Measurements from ENCODE around the gene RRP8.

The RRP8 gene

DNA sequence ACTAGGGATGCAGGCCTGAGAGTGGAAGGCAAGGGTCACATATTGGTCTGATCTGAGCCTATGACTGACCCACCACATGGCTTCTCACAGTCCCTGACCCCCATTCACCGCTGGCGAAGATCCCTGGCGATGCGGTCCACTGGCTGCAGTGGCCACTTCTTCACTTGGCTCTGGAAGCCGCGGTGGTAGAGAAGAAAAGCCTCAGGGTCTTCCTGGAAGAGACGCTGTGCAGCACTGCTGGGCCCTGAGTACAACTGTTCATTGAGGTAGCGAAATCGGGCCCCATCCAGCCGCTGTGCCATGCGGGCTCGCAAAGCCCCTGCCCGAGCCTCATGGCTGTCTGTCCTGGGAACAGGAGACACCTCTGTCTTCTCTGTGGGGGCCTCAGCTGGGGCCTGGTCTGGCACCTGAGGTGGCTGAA, 2.4 kb downstream of the RRP8 start:
- no peak for DNase-seq (ENCODE audit: low read depth in 2 of 2)

GRCh38 chr11:6599881-6600390, 3.5 kb downstream of the RRP8 start:
- no peak for DNase-seq (ENCODE audit: low read depth in 2 of 2)

DNA sequence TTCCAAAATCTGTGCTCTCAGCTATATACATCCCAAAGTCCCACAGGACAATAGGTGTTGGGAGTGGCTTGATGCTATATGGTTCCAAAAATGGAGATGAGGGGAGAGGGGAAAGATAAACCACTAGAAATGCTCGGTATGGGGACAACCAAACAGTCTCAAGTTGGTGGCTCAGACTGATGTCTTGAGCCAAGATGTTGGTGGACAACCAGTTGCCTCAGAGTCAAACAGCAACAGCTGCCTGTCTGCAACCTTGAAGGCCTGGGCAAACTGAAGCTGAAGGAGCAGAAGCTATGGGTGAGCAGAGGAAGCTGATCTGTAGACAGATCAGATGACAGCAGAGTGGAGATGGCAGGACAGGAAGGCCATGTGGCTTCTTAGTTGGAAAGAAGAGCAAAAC, 4.0 kb downstream of the RRP8 start:
- DNase-seq (ENCODE audit: low read depth in 2 of 2), result no peak

DNA sequence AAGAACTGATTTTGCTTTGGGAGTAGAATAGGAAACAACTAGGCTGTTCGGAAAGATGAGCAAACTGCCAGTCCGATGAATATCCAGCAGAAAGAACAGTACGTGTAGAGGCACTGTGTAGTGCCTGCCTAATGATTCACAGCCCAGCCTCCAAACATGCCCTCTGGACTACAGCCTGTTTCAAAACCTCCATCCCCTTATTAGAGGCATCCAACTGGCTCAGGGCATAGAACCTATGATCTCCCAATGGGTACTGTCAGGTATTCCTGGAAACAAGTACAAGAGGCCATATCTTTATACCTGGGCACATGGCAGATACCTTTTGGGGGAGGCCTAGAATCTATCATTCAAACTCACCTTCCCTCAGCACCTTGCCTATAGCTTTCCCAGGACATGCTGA, 4.9 kb downstream of the RRP8 start:
- DNase-seq (ENCODE audit: low read depth in 2 of 2), result no peak

- no peak for DNase-seq (ENCODE audit: low read depth in 2 of 2)
These were observed 7.1 kb downstream of the RRP8 start for GRCh38 chr11:6596239-6596877.

GRCh38 chr11:6594142-6594768, 9.2 kb downstream of the RRP8 start:
- no peak for DNase-seq (ENCODE audit: low read depth in 2 of 2)

DNA sequence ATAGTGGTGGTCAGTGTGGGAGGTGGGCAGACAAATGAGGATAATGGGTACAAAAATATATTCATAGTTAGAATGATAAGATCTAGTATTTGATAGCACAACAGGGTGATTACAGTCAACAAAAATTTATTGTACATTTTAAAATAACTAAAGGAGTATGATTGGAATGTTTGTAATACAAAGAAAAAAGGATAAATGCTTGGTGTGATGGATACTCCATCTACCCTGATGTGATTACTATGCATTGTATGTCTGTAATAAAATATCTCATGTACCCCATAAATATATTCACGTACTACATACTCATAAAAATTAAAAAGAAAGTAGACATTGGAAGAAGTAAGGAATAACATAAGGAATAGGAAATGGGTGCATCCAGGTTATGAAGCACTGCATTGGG, 15.4 kb downstream of the RRP8 start:
- DNase-seq (ENCODE audit: low read depth in 2 of 2), result no peak

DNA sequence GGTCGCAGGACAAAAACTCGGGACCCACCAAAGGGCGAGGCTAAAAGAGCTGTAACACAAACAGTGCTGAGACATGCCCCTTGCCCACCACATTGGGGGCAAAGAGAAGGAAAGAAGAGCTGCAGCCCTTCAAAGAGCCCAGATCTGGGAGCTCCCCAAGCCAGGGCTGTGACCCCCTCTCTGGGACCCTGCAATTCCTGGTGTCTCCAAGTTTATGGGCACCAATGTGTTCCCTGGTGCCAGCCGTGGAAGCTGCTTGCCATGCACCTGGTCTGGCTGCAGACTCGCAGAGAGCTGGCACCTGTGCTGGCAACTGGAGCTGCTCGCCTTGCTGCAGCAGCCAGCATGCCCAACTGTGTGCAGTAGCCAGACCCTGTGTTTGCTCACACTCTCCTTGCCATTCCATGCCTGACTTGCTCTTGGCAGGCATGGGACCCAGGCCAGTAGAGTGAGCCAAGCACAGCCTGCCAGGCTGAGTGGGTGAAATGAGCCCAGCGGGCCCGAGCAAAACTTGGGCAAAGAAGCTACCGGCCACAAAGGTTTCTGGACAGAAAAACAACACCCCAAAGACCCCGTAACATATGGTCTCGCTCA, 16.0 kb downstream of the RRP8 start:
- no peak for DNase-seq (ENCODE audit: low read depth in 2 of 2)

- DNase-seq (ENCODE audit: low read depth in 2 of 2), result no peak
These were observed 16.7 kb downstream of the RRP8 start for GRCh38 chr11:6586434-6587359.

DNA sequence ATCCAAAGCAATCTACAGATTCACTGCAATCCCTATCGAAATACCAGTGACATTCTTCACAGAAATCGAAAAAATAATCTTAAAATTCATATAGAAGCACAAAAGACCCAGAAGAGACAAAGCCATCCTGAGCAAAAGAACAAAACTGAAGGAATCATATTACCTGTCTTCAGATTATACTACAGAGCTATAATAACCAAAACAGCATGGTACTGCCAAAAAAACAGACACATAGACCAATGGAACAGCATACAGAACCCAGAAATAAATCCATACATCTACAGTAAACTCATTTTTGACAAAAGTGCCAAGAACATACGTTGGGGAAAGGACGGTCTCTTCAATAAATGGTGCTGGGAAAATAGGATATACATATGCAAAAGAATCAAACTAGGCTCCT, 18.9 kb downstream of the RRP8 start:
- no peak for DNase-seq (ENCODE audit: low read depth in 2 of 2)

GRCh38 chr11:6583584-6583983, 19.8 kb downstream of the RRP8 start:
- DNase-seq (ENCODE audit: low read depth in 2 of 2), result no peak

GRCh38 chr11:6579681-6580080, 23.7 kb downstream of the RRP8 start:
- no peak for DNase-seq (ENCODE audit: low read depth in 2 of 2)

DNA sequence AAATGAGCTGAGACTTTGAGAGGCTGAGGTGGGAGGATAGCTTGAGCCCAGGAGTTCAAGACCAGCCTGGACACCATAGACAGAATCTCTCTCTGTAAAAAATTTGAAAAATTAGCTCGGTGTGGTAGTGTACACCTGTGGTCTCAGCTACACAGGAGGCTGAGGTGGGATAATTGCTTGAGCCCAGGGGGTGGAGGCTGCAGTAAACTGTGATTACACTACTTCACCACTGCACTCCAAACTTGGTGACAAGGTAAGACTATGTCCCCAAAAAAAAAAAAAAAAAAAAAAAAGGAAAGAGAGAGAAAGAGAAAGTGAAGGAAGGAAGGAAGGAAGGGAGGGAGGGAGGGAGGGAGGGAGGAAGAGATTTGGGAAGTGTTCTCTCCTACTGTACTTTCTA, 25.3 kb downstream of the RRP8 start:
- no peak for DNase-seq (ENCODE audit: low read depth in 2 of 2)

DNA sequence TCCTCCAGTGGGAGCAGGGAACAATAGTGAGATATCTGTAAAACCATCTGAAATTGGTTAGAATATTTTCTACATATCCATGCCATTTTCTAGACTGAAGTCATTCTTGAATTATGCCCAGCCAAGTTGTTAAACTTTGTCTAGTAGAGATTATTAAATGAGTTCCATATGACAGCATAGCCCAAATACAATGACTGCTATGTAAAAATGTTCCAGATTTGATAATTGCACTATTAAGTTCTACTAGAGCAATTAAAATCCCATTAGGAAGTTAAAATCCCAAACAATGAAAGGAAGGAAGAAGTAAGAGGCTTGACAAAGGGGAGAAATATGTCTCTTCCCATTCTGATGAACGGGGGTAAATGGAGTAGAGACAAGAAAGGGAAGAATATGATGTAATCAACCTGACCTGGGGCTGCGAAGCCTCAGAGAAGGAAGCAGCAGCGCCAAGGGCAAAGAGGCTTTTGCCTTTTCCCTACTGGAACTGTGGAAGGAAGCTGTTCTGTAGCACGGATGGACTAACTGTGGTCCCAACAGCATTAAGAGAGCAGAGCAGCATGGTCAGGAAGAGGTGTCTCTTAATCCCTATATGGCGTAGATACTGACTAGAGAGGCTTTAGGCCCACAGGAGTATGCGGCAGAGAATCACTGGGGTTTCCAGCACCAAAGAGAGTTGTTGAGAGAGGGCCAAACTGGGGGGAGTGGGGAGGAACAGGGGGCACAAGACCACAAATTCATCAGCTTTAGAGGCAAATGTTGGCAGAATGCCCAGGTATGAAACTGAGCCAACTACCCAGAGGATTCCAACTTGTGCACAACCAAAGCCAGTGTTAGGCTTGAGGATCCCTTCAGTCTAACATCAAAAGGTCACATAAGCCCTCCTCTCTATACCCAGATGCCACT, 26.7 kb downstream of the RRP8 start:
- DNase-seq (ENCODE audit: low read depth in 2 of 2), result no peak

- no peak for DNase-seq (ENCODE audit: low read depth in 2 of 2)
These were observed 28.4 kb downstream of the RRP8 start for GRCh38 chr11:6574816-6575715.

DNA sequence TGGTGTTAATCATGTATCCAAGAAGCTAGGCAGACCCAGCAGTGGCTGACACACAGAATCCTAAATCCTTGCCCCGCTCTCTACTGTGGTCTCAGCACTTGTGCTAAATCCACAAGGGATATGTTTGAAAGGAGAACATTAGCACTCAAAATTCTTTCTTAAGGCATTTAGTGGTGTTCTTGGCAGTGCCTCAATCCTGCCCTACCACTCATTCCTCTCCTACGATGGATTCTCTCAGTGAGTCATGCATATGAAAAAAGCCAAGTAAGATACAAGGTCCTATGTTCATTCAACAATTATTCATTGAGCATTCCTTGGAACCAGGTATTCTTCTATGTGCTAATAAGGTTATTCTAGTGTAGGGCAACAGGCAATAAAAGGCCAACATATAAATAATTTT, 31.2 kb downstream of the RRP8 start:
- DNase-seq (ENCODE audit: low read depth in 2 of 2), result no peak

DNA sequence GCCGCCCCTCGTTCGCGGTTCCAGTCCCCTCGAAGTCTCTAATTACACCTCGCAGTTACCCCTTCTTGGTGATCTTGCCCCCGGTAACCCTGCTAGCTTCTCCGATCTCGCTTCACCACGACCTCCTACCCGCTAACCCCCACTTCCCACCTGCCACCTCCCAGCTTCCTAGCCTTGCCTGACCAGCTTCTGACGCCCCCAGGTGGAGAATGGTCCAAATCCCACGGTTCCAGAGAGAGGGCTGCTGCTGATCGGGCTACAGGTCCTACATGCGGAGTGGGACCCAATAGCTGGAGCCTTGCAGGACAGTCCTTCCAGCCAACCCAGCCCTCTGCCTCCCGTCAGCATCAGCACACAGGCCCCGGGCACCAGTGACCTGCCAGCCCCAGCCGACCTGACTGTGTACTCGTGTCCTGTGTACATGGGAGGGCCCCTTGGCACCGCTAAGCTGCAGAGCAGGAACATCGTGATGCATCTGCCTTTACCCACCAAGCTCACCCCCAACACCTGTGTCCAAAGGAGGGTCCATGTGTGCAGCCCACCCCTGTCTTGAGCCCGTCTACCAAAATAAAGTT, 31.9 kb downstream of the RRP8 start:
- no peak for DNase-seq (ENCODE audit: low read depth in 2 of 2)

- DNase-seq (ENCODE audit: low read depth in 2 of 2), result no peak
These were observed 32.6 kb downstream of the RRP8 start for GRCh38 chr11:6570691-6571427.

DNA sequence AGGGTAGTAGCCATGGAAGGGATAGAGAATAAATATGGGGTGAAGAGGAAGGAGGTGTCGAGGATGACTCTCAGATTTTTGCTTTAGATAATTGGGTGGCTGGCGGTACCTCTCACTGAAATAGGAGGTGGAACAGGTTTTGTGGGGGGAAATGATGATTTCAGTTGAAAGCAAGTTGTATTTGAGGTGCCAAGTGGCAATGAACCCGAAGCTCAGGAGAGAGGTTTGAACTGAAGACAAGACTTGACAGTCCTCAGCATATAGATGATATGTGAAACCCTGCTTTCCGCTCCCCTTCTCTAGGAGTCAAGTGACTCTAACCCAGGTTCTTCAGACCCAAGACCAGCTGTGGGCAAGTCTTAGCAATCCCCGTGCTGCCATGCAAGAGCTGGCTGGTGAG, 33.7 kb downstream of the RRP8 start:
- no peak for DNase-seq (ENCODE audit: low read depth in 2 of 2)

Data from stimulated activated CD8-positive, alpha-beta memory T cell treated with anti-CD3 and anti-CD28 coated beads, Interleukin-2, amount 100 ng/mL, for 48 hours (primary cell).